Suppressor macrophage (primary cell): ENCODE measurements around the gene STXBP2.

Experiments
- DNase-seq, 4 experiments: peaks; one replicate each; pipeline ENCODE4 v3.0.0-alpha.2; 2020 to 2022

Gene STXBP2

GRCh38 chr19:7614859-7615741 is 21.8 kb upstream of the STXBP2 start:
- no peak for DNase-seq

DNA sequence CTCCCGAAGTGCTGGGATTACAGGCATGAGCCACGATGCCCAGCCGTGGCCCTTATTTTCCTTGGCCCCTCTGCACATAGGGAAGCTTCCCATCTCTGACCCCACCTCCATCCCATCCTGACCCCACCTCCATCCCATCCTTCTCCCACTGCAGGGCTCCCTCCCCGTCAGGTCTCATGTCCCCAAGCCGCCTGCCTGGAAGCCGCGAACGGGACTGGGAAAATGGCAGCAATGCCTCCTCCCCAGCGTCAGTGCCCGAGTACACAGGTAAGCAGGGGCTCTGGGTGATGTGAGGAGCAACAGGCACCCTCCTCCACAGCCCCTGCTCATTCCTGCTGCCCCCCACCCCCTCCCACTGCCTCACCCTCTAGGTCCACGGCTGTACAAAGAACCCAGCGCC is 19.7 kb upstream of the STXBP2 start:
- DNase-seq = no peak

DNA sequence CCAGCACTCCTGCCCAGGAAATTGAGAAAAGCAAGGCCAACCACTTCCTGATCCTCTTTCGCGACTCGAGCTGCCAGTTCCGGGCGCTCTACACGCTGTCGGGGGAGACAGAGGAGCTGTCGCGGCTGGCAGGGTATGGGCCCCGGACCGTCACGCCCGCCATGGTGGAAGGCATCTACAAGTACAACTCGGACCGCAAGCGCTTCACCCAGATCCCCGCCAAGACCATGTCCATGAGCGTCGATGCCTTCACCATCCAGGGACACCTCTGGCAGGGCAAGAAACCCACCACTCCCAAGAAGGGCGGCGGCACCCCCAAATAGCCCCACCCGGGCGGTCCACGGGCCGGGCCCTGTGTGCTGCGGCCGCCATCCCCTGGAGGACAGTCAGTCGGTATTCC is 19.2 kb upstream of the STXBP2 start:
- DNase-seq = no peak

- no peak for DNase-seq
These were observed 18.6 kb upstream of the STXBP2 start for GRCh38 chr19:7618348-7618747.

- DNase-seq = no peak
These were observed 18.0 kb upstream of the STXBP2 start for GRCh38 chr19:7618771-7619510.

DNA sequence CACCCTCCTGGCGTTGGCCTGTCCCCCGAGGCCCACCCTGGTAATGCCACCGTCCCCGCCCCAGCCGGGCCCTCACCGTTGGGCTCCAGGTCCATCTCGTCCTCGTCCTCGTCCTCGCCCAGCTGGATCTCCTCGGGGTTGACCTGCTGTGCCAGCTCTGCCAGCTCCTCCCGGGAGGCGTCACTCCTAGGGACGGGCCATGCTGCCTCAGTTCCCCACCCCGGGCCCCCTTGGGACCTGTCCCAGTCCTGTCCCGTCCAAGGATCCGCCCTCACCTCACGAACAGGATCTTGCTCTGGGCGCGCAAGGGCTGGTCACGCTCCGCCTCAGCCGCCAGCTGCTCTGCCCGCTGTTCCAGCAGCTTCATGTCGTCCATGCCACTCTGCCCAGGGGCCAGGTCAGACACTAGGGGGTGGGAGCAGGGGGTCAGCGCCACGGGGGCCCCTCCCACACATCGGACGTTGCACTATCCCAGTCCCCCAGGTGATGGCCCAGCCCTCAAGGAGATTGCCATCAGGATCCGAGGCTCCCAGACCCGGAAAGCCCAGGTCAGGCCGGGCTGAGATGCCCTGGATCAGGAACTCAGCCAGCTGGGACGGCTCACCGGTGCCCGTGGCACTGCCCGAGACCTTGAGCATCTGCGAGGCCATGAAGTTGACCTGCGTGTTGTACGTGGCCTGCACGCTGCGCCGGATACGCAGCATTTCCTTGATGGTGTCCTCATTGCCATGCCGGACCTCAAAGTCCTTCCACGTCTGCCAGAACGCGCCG is 17.1 kb upstream of the STXBP2 start:
- no peak for DNase-seq

GRCh38 chr19:7620442-7621412 is 16.2 kb upstream of the STXBP2 start:
- no peak for DNase-seq

DNA sequence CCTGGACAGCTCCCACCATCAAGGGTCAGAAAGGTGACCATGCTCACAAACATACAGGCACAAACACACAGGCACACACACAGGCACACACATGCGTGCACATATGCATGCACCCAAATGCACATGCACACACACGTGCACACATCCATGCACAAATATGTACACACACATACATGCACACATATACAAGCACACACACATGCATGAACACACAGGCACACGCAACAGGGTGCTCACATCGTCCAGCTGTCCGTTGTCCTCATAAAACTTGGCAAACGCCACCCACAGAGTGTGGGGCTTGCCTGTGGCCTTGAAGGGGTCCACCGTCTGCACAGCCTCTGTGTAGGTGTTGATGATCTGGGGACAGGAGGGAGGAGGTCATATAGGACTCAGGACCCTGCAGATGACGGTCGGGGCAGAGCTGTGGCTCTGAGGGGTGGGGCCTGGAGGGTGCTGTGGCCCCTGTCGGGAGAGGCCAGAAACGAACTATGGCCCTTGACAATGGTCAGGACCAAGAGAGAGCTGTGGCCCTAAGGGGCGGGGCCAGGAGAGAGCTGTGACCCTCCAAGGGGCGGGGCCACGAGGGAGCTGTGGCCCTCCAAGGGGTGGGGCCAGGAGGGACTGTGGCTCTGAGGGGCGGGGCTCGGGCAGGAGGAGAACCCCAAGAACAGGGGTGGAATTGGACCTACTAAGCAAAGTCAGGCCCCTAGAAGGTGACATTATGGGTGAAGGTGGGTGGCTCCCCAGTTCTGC is 13.8 kb upstream of the STXBP2 start:
- DNase-seq = no peak

GRCh38 chr19:7623725-7624603 is 12.9 kb upstream of the STXBP2 start:
- no peak for DNase-seq

GRCh38 chr19:7624810-7625209 is 12.1 kb upstream of the STXBP2 start:
- no peak for DNase-seq

DNA sequence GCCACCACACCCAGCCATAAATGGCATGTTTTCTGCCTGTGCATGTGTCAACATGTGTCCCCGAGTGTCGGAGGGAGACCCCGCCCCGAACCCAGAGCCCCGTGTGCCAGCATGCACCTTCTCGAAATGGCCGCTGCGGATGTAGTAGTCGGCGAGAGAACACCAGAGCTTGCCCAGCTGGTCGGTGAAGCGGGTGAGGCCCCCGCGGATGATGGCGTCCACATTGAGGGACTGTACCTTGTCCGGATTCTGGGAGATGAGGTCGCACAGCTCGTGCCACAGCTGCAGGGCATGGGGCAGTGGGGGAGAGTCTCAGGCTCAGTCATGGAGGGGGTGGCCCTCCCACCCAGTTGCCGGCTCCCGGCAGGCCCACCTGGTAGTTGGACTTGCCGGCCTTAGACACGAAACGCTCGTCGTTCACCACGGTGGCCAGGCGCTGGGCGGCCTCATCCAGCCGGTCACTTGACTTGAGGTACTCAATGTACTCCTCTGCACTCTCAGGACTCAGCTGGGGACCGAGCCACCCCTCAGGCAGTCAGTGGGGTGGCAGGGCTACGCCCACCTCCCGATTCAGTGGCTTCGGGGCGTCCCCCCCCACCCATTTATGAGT is 11.0 kb upstream of the STXBP2 start:
- DNase-seq = no peak

GRCh38 chr19:7627166-7627565 is 9.7 kb upstream of the STXBP2 start:
- no peak for DNase-seq

DNA sequence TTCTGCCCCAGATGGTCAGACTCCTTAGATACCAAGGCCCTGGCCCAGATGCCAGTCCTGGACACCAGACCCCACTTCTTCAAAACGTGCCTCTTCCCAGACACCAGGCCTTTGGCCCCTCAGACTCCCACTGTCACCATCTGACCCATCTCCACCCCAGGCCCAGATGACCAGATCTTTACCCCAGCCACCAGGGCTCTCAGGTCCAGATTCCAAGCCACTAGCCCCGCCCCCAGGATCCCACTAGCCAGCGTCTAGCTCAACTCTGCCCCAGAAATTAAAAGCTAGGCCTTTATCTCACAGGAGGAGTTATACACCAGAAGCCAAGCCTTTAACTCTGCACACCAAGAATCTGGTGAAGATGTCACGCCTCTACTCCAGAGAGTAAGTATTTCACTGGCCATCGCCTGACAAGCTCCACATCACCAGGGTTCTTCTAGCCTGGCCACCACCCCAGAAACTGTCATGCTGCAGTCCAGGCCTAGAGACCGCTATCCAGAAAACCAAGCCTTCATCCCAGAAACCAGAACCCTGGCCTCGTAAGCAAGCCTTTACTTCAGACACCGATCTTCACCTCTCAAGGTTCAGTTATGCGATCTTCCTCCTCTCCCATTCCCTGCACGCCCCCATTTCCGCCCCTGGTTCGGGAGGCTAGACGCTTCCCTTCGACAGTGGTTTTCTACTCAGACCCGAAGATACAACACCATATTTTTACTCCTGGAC is 8.2 kb upstream of the STXBP2 start:
- peak in 1 of 4 experiments; percentile 12 for DNase-seq

DNA sequence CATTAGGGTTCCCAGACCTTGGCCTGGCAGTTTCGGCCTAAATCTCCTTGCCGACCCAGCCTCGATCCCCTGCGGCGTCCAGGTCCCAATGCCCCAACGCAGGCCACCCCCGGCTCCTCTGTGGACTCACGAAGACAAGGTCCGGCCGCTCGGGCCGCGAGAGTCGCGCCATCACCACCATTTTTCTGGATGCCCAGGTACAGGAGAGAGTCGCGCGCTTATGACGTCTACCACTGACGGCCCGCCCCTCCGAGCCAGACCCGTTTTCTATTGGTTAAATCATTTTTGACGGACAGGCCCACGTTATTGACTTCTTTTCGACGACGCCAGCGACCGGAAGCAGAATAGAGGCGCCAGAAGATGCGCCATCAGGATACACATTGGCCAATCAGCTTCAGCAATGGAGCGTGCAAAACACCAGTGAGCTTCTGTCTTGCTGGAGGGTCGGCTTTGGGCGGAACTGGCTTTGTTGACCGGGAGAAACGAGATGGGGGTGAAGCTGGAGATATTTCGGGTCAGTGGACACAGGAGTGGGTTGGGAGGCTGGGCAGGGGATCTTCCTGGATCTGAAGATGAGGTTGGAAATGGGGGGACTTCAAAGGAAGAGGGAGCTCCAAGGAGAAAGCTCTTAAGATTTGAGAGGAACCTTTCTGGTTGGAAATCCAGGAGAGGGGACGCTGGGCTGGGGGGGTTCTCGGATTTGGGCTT is 7.4 kb upstream of the STXBP2 start, which contains the start of the genes PET100 and XAB2:
Gene PET100 (plus strand): TSS at position 447 of the 708 bp plus-strand sequence. CDS start 41 bp downstream, at position 488.
Gene XAB2 (minus strand): TSS at position 199 of the 708 bp plus-strand sequence. CDS start 18 bp downstream, at position 181.
- DNase-seq = peak; percentile 96 to 99 (median 99)

- no peak for DNase-seq
These were observed 5.3 kb upstream of the STXBP2 start for GRCh38 chr19:7631577-7631976.

GRCh38 chr19:7632340-7633203 is 4.3 kb upstream of the STXBP2 start:
- DNase-seq = no peak

DNA sequence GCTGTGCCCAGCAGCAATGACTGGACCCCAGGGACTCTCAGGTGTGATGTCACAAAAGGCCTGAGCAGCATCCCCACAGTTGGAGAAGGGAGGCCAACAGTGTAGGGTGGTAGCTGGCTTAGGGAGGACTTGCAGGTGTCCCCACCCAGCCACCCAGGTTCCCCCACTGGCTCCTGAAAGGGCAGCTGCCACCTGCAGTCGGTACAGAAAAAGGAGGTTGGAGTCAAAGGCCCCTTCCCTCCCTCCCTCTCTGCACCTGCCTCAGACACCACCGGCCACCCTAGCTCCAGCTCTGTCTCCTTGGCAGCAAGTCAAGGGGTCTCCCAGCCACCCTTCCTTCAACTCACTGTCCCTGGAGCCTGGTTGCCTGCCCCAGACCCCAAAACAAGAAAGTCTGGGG is 3.2 kb upstream of the STXBP2 start, which contains the start of gene PCP2:
Gene PCP2 (minus strand): TSS at position 22 of the 400 bp plus-strand sequence. CDS start 262 bp downstream, outside the sequence.
- DNase-seq = no peak
